HCT116 (cell line): ENCODE results near the gene CGNL1. TPM values are rescaled to one million over a fixed set of nuclear protein-coding genes. Genes with fewer than 3 reads are reported as not detected.

ENCODE experiments used
- ATAC-seq: fragments of 200-7000 bp; cut with Tn5 transposase; 2 replicates; pipeline ENCODE4 v1.9.1; 2020; ENCODE audit warnings: mild to moderate bottlenecking, moderate library complexity
- BruUV-seq: library from RNA; stranded (reverse); fragments of 400-500 nt; replicated peaks from 2 replicates; lab custom pipeline; 2021; lab: Mats Ljungman, UMichigan
- CTCF ChIA-PET: fragments of 300-600 bp; sonication (Branson Sonifier 250); formaldehyde crosslinking; loops from one replicate; lab custom pipeline; 2021; ENCODE audit warnings: antibody characterized with exemption; lab: Charles Lee
- POLR2A ChIA-PET: fragments of 300-600, 350-600 bp; sonication (Branson Sonifier 250); formaldehyde crosslinking; loops from one replicate; lab custom pipeline; 2021; ENCODE audit warnings: antibody characterized with exemption; lab: Charles Lee
- RAD21 ChIA-PET, 2 experiments: fragments of 300-600 bp; sonication (Branson Sonifier 250); formaldehyde crosslinking; loops; one replicate each; lab custom pipeline; 2023; ENCODE audit warnings: low total read pairs in 2 of 2; ENCODE audit not compliant: uncharacterized antibody in 2 of 2, unreplicated experiment in 2 of 2, low non-redundant PET in 1 of 2; lab: Charles Lee
- DNase-seq: peaks from one replicate; pipeline ENCODE4 v3.0.0-alpha.2; 2010; ENCODE audit warnings: low read depth, low spot score
- H2AFZ ChIP-seq: fragments of 200-600 bp; shearing (Covaris generic), sonication (generic); 2 replicates; pipeline ENCODE4 v1.6.1; 2017; ENCODE audit warnings: low read depth, mixed run types, mixed read lengths, antibody characterized with exemption, low read length; ENCODE audit not compliant: poor library complexity, severe bottlenecking
- H3K27ac ChIP-seq: 2 replicates; pipeline ENCODE4 v1.5.1; 2012; ENCODE audit warnings: low read depth, low read length
- H3K27me3 ChIP-seq: fragments of 200-600 bp; sonication (generic); 2 replicates; pipeline ENCODE4 v1.6.1; 2016; ENCODE audit warnings: mixed run types, low read length, mixed read lengths; ENCODE audit not compliant: insufficient read depth
- H3K36me3 ChIP-seq, 2 experiments: fragments of 200-500 bp in 1 of 2; fragments of 200-600 bp in 1 of 2; sonication (Bioruptor generic) in 1 of 2; sonication (generic) in 1 of 2; 2 replicates each; pipeline versions ENCODE4 v1.5.1 to v1.6.1; 2014 to 2016; ENCODE audit warnings: low read length in 2 of 2, inconsistent platforms in 1 of 2, mixed read lengths in 1 of 2, mixed run types in 1 of 2; ENCODE audit not compliant: insufficient read depth in 2 of 2, control insufficient read depth in 1 of 2
- H3K4me1 ChIP-seq, 2 experiments: fragments of 200-600 bp in 1 of 2; sonication (generic) in 1 of 2; 2 replicates each; pipeline versions ENCODE4 v1.5.1 to v1.6.1; 2012 to 2017; ENCODE audit warnings: low read length in 2 of 2, inconsistent platforms in 1 of 2, mild to moderate bottlenecking in 1 of 2, mixed read lengths in 1 of 2, mixed run types in 1 of 2, moderate library complexity in 1 of 2; ENCODE audit not compliant: insufficient read depth in 2 of 2, control insufficient read depth in 1 of 2
- H3K4me2 ChIP-seq: fragments of 200-600 bp; sonication (generic); 2 replicates; pipeline ENCODE4 v1.6.1; 2017; ENCODE audit warnings: mixed run types, low read length, mixed read lengths
- H3K4me3 ChIP-seq, 2 experiments: fragments of 200-600 bp in 1 of 2; sonication (generic) in 1 of 2; replicated peaks in 1 of 2; 2 replicates each; pipeline ENCODE4 v1.5.1; 2011 to 2016; ENCODE audit warnings: low read length in 2 of 2, control low read depth in 1 of 2, low read depth in 1 of 2, mild to moderate bottlenecking in 1 of 2, mixed read lengths in 1 of 2, mixed run types in 1 of 2
- H3K79me2 ChIP-seq: fragments of 200-600 bp; sonication (generic); 2 replicates; pipeline ENCODE4 v1.6.1; 2017; ENCODE audit warnings: mild to moderate bottlenecking, mixed run types, low read length, moderate library complexity, mixed read lengths; ENCODE audit not compliant: insufficient read depth
- H3K9ac ChIP-seq: fragments of 200-600 bp; sonication (generic); 2 replicates; pipeline ENCODE4 v1.6.1; 2016; ENCODE audit warnings: low read length, mixed read lengths
- H3K9me2 ChIP-seq: fragments of 200-600 bp; sonication (generic), shearing (Covaris generic); 2 replicates; pipeline ENCODE4 v1.6.1; 2017; ENCODE audit warnings: mixed run types, mild to moderate bottlenecking, moderate library complexity; ENCODE audit not compliant: insufficient read depth
- H3K9me3 ChIP-seq, 2 experiments: fragments of 200-500 bp in 1 of 2; fragments of 200-600 bp in 1 of 2; sonication (Bioruptor generic) in 1 of 2; sonication (generic) in 1 of 2; 2 replicates each; pipeline ENCODE4 v1.6.1; 2014 to 2017; ENCODE audit warnings: low read length in 2 of 2, mixed read lengths in 2 of 2, inconsistent platforms in 1 of 2, low read depth in 1 of 2, mild to moderate bottlenecking in 1 of 2, mixed run types in 1 of 2, moderate library complexity in 1 of 2; ENCODE audit not compliant: control insufficient read depth in 1 of 2, insufficient read depth in 1 of 2
- H4K20me1 ChIP-seq: fragments of 200-600 bp; sonication (generic), shearing (Covaris generic); 2 replicates; pipeline ENCODE4 v1.6.1; 2017; ENCODE audit warnings: mixed run types, mild to moderate bottlenecking, moderate library complexity; ENCODE audit not compliant: insufficient read depth
- ATF3 ChIP-seq: IDR thresholded peaks from 2 replicates; pipeline ENCODE4 v1.6.1; 2012
- CBX3 ChIP-seq: IDR thresholded peaks from 2 replicates; pipeline ENCODE4 v1.6.1; 2012; ENCODE audit warnings: low read depth
- CEBPB ChIP-seq: IDR thresholded peaks from 2 replicates; pipeline ENCODE4 v1.6.1; 2012; ENCODE audit warnings: low read depth
- EGR1 ChIP-seq: IDR thresholded peaks from 2 replicates; pipeline ENCODE4 v1.6.1; 2012; ENCODE audit warnings: low read depth
- ELF1 ChIP-seq: IDR thresholded peaks from 2 replicates; pipeline ENCODE4 v1.6.1; 2012; ENCODE audit warnings: low read depth, borderline replicate concordance
- EZH2phosphoT487 ChIP-seq: fragments of 200-600 bp; IDR thresholded peaks from 2 replicates; pipeline ENCODE4 v1.6.1; 2018; ENCODE audit warnings: antibody characterized with exemption, borderline replicate concordance
- FOSL1 ChIP-seq: IDR thresholded peaks from 2 replicates; pipeline ENCODE4 v1.6.1; 2012; ENCODE audit warnings: low read depth
- JUND ChIP-seq: IDR thresholded peaks from 2 replicates; pipeline ENCODE4 v1.6.1; 2012
- MAX ChIP-seq: IDR thresholded peaks from 2 replicates; pipeline ENCODE4 v1.6.1; 2012
- POLR2A ChIP-seq: IDR thresholded peaks from 2 replicates; pipeline ENCODE4 v1.7.0; 2011; ENCODE audit warnings: borderline replicate concordance; ENCODE audit not compliant: insufficient read depth, insufficient read length; ENCODE audit errors: extremely low read depth
- POLR2AphosphoS5 ChIP-seq: IDR thresholded peaks from 2 replicates; pipeline ENCODE4 v1.6.1; 2011; ENCODE audit warnings: mild to moderate bottlenecking, low read depth, low read length, moderate library complexity
- SIN3A ChIP-seq: IDR thresholded peaks from 2 replicates; pipeline ENCODE4 v1.6.1; 2012; ENCODE audit warnings: low read depth
- SRF ChIP-seq: IDR thresholded peaks from 2 replicates; pipeline ENCODE4 v1.6.1; 2012; ENCODE audit warnings: low read depth
- TCF7L2 ChIP-seq: IDR thresholded peaks from 2 replicates; pipeline ENCODE4 v1.7.0; 2011; ENCODE audit warnings: borderline replicate concordance, inconsistent platforms; ENCODE audit not compliant: insufficient read depth, insufficient read length; ENCODE audit errors: extremely low read depth
- YY1 ChIP-seq: IDR thresholded peaks from 2 replicates; pipeline ENCODE4 v1.6.1; 2011; ENCODE audit warnings: low read length, low read depth, moderate library complexity, mild to moderate bottlenecking; ENCODE audit not compliant: insufficient replicate concordance; ENCODE audit errors: extremely low read depth
- ZBTB33 ChIP-seq: IDR thresholded peaks from 2 replicates; pipeline ENCODE4 v1.6.1; 2011; ENCODE audit warnings: mild to moderate bottlenecking, low read length, moderate library complexity; ENCODE audit not compliant: insufficient replicate concordance; ENCODE audit errors: extremely low read depth
- ZNF274 ChIP-seq: fragments of 200-500 bp; sonication (Bioruptor generic); IDR thresholded peaks from 2 replicates; pipeline ENCODE4 v1.6.1; 2014; ENCODE audit warnings: mild to moderate bottlenecking, low read depth, low read length, inconsistent platforms
- intact Hi-C: fragments of 100-400 bp; cut with micrococcal nuclease; formaldehyde crosslinking; loops from 2 replicates; pipeline ENCODE4 v1.10.0; 2022
- total RNA-seq: library from RNA; stranded (reverse); gene quantifications from one replicate; pipeline ENCODE4 v1.2.1, GENCODE V29; 2021; ENCODE audit not compliant: unreplicated experiment

The CGNL1 gene
- total RNA-seq, 1 experiment from 2014 or later = 2.2 TPM

GRCh38 chr15:57390583-57390982 lies 14.3 kb downstream of the CGNL1 start:
- no peaks in the 10 kb centered on the region for H3K36me3 ChIP-seq
- no peaks in the 10 kb centered on the region for H3K4me1 ChIP-seq
- DNase-seq (no peak), ATAC-seq (no peak)
- H2AFZ ChIP-seq = no peak overlapping the region
- BruUV-seq = no TSS peak
- POLR2A ChIA-PET = no interaction called here
- H3K4me3 ChIP-seq = no peak overlapping the region
- TF ChIP-seq ELF1 = no peak
- TF ChIP-seq YY1 = no peak
- TF ChIP-seq SIN3A = no peak
- TF ChIP-seq POLR2AphosphoS5 = no peak
- no peak for TF ChIP-seq ZNF274
- TF ChIP-seq SRF = no peak
- no peak for TF ChIP-seq FOSL1
- TF ChIP-seq CBX3 = no peak
- no peak for TF ChIP-seq ZBTB33
- no peak for TF ChIP-seq MAX
- no peak for TF ChIP-seq EGR1
- no peak for TF ChIP-seq EZH2phosphoT487
- no peak for TF ChIP-seq JUND
- TF ChIP-seq ATF3 = no peak
- TF ChIP-seq CEBPB = no peak
- no peak for TF ChIP-seq TCF7L2
- TF ChIP-seq POLR2A = no peak
- H3K9me2 ChIP-seq = no peaks in the 10 kb centered on the region; the same call in 1 of the 2 replicates
- intact Hi-C loops = no loop called here
- H3K27ac ChIP-seq = no peak overlapping the region
- no peaks in the 10 kb centered on the region for H3K79me2 ChIP-seq
- no peaks in the 10 kb centered on the region for H3K9me3 ChIP-seq
- RAD21 ChIA-PET = no interaction called here
- H3K9ac ChIP-seq = no peak overlapping the region
- no peaks in the 10 kb centered on the region for H3K27me3 ChIP-seq
- CTCF ChIA-PET = no interaction called here
- H4K20me1 ChIP-seq = no peaks in the 10 kb centered on the region
- H3K4me2 ChIP-seq = no peak overlapping the region
